Kidney (tissue), 14 donors: ENCODE data around the gene PRND. TPM values are rescaled to one million over a fixed set of nuclear protein-coding genes. Genes with fewer than 3 reads are reported as not detected.

ENCODE experiments used
- DNase-seq, 5 donors: peaks; one replicate each; pipeline ENCODE4 v3.0.0-alpha.2; 2013 to 2020
- FAIRE-seq: peaks from 2 replicates; lab custom pipeline; 2012; peaks lifted over from hg19 to GRCh38; lab: Jason Lieb, UNC
- H3K27ac ChIP-seq, 2 donors: one replicate each; pipeline ENCODE4 v1.7.0; 2013; ENCODE audit warnings: low read depth in 2 of 2, low read length in 2 of 2, inconsistent platforms in 1 of 2
- H3K27me3 ChIP-seq: one replicate; pipeline ENCODE4 v1.7.1; 2013; ENCODE audit warnings: low read length, inconsistent platforms; ENCODE audit not compliant: control insufficient read depth, insufficient read depth
- H3K36me3 ChIP-seq, 3 donors: one replicate each; pipeline versions ENCODE4 v1.7.0 to v1.7.1; 2013; ENCODE audit warnings: low read length in 3 of 3, control low read depth in 1 of 3, inconsistent platforms in 1 of 3; ENCODE audit not compliant: insufficient read depth in 3 of 3, control insufficient read depth in 2 of 3
- H3K4me1 ChIP-seq, 3 donors: one replicate each; pipeline versions ENCODE4 v1.7.0 to v1.7.1; 2013; ENCODE audit warnings: low read length in 3 of 3, inconsistent platforms in 1 of 3, low read depth in 1 of 3; ENCODE audit not compliant: control insufficient read depth in 2 of 3, insufficient read depth in 2 of 3
- H3K4me3 ChIP-seq, 3 donors: one replicate each; pipeline versions ENCODE4 v1.7.0 to v1.8.1; 2013; ENCODE audit warnings: low read length in 3 of 3, control low read depth in 1 of 3, inconsistent platforms in 1 of 3
- H3K9ac ChIP-seq, 3 donors: one replicate each; pipeline versions ENCODE4 v1.7.0 to v1.7.1; 2013; ENCODE audit warnings: low read length in 3 of 3, control low read depth in 1 of 3, inconsistent platforms in 1 of 3
- H3K9me3 ChIP-seq, 3 donors: one replicate each; pipeline versions ENCODE4 v1.7.0 to v1.7.1; 2013; ENCODE audit warnings: low read length in 3 of 3, control low read depth in 1 of 3, inconsistent platforms in 1 of 3; ENCODE audit not compliant: control insufficient read depth in 2 of 3, insufficient read depth in 1 of 3
- intact Hi-C: fragments of 100-400 bp; cut with DNase I; formaldehyde crosslinking; loops from one replicate; pipeline ENCODE4 v1.11.1; 2022
- polyA plus RNA-seq: library from polyadenylated mRNA; stranded (reverse); fragments of 350-450 nt; fragmentation: Illumina TruSeq; extraction: RNeasy Lipid Tissue Mini Kit (QIAGEN cat#74804); gene quantifications from one replicate; pipeline ENCODE4 v1.2.3, GENCODE V29; 2014; ENCODE audit warnings: low read depth, low replicate concordance; ENCODE audit not compliant: insufficient read depth
- total RNA-seq: library from RNA; stranded (reverse); fragmentation: NEBNext Ultra II Directional; extraction: Animal tissue kit (Norgen Biotek cat#: 25700); gene quantifications from one replicate; pipeline ENCODE4 v1.2.1, GENCODE V29; 2021
- TF ChIP-seq, protein P1 (sequence below): IDR thresholded peaks from 3 replicates; pipeline ENCODE4 v1.5.1; 2012; ENCODE audit warnings: mild to moderate bottlenecking, moderate library complexity, borderline replicate concordance; ENCODE audit not compliant: insufficient read depth; ENCODE audit errors: extremely low read depth
- donor health status: control.
- donor health status: control.
- donor health status: control.
- donor health status: control.
- donor health status: control.
- donor health status: DM: yes; HTN: yes; CAD: no.
- donor health status: Normal renal cell carcinoma (clear cell type).

The PRND gene
- total and polyA plus RNA-seq, 2 donors from 2014 or later: not detected

DNA sequence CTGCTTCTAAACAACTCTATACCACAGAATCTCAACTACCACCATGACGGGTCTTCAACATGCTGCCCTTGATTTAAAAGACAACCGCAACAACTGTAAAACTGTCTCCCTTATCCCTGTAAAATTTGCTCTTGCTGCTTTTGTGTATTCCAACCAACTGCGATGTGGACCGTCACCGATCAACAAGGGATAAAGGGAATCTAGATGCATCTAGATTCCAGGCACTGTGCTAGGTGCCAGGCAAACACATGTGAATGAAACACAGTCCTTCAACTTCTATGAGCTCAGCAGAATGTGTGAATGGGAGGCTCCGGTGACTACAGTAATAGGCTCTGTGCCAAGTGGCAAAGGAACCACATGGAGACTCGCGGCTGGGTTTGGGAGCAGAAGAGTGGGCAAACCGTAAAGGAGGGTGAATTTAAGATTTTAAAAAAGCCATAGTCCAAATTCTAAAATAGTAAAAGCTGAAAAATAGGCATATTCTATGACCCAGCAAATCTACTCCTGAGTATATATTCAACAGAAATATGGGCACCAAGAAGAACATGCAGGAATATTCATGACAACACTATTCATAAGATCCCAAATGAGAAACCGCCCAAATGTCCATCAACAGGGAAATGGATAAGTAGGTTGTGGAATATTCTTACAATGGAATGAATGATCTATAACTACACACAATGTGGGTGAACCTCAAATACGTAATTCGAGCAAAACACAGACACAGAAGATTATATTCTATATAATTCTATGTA lies 3.7 kb upstream of the PRND start:
- intact Hi-C loops: no loop called here
- no peaks in the 10 kb centered on the region for H3K9me3 ChIP-seq

DNA sequence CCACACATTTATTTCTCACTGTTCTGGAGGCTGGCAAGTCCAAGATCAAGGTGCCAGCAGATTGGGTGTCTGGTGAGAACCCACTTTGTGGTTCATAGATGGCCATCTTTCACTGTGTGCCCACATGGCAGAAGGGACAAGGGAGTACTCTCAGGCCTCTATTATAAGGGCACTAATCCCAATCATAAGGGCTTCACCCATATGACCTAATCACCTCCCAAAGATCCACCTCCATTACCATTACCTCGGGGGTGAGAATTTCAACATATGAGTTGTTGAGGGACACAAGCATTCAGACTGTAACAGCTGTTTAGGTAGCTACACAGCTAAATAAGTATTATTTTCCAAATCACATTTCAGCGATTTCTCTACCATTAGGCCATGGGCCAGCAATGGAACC lies 2.5 kb upstream of the PRND start:
- H3K9ac ChIP-seq: no peak overlapping the region
- H3K4me1 ChIP-seq: peaks cover 0 to 5% (median 3%) of the 10 kb centered on the region in 3 donors
- no peak overlapping the region for H3K27ac ChIP-seq
- TF ChIP-seq, protein P1, sequence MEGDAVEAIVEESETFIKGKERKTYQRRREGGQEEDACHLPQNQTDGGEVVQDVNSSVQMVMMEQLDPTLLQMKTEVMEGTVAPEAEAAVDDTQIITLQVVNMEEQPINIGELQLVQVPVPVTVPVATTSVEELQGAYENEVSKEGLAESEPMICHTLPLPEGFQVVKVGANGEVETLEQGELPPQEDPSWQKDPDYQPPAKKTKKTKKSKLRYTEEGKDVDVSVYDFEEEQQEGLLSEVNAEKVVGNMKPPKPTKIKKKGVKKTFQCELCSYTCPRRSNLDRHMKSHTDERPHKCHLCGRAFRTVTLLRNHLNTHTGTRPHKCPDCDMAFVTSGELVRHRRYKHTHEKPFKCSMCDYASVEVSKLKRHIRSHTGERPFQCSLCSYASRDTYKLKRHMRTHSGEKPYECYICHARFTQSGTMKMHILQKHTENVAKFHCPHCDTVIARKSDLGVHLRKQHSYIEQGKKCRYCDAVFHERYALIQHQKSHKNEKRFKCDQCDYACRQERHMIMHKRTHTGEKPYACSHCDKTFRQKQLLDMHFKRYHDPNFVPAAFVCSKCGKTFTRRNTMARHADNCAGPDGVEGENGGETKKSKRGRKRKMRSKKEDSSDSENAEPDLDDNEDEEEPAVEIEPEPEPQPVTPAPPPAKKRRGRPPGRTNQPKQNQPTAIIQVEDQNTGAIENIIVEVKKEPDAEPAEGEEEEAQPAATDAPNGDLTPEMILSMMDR: no peak
- DNase-seq: no peak
- H3K27me3 ChIP-seq: peaks cover 2% of the 10 kb centered on the region
- intact Hi-C loops: no loop called here
- FAIRE-seq: no peak
- no peak overlapping the region for H3K4me3 ChIP-seq
- H3K9me3 ChIP-seq: no peaks in the 10 kb centered on the region
- no peaks in the 10 kb centered on the region for H3K36me3 ChIP-seq

More for the DNA sequence above, 3.7 kb upstream of the PRND start:
- FAIRE-seq: no peak
- TF ChIP-seq, protein P1: no peak
- no peak for DNase-seq
- Histone ChIP-seq H3K36me3 (no peaks in the 10 kb centered on the region), H3K27me3 (peaks cover 2% of the 10 kb centered on the region), H3K4me1 (peaks cover 0 to 5% (median 3%) of the 10 kb centered on the region in 3 donors), H3K27ac (no peak overlapping the region), H3K9ac (no peak overlapping the region), H3K4me3 (no peak overlapping the region)

DNA sequence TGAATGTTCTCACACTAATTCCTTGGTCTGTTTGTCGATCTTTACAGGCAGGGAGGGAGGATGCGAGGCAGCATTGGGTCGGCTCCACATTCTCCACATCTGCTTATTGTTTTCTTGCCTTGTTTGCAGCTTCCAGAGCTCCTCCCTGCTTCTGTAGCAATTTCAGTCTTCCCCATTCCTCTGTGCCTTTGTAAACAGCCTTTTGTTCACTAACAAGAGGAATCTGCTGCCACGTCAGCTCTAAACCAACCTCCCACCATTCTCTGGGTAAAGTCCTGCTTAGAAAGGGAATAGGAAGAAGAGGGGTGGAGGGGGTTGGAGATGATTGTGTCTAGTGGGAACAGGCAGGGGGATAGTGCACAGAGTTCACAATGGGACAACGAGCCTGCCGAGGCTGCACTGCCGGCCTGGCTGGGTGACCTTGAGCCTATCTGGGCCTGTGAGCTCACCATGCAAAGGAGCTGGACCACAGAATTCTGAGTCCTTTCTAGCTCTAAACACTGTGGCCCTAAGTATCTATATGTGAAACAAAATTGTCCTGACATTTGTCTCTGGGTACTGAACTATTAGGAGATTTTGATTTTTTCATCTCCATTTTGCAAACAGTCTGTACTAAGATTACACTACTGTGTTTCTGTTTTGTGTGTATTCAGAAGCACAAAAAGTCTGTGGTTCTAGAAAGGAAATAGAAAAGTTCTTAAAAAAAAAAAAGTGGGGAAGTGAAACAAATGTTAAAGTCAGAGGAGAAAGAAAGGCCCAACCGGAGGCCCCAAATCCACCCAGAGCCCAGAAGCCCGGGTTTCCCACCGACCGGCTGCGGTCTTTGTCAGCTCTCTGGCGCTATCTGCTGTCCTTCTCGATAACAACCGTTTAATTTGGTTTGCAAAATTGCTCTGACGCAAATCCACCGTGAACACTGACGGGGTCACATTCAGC lies 1.4 kb upstream of the PRND start:
- no peaks in the 10 kb centered on the region for H3K27me3 ChIP-seq
- H3K9me3 ChIP-seq: no peaks in the 10 kb centered on the region
- H3K36me3 ChIP-seq: no peaks in the 10 kb centered on the region
- DNase-seq (peak; percentile 60 to 89 (median 81)), FAIRE-seq (peak; percentile 91)
- no peak overlapping the region for H3K9ac ChIP-seq
- intact Hi-C loops: no loop called here
- peak overlapping the region in 1 of 3 donors; percentile 38 for H3K4me3 ChIP-seq
- H3K4me1 ChIP-seq: peaks cover 0 to 5% (median 3%) of the 10 kb centered on the region in 3 donors
- H3K27ac ChIP-seq: no peak overlapping the region
- TF ChIP-seq, protein P1: peak; percentile 78
